ENCODE data around the gene FBH1. TPM values are rescaled to one million over a fixed set of nuclear protein-coding genes. Genes with fewer than 3 reads are reported as not detected.
A peak's percentile ranks its signal among the peaks of the same experiment; 100 is the strongest.
"Not testable (repeated sequence)": the region's sequence is repeated elsewhere in the genome, so short reads cannot be mapped to it uniquely, and the experiment has no call there.

FBH1 gene
- total and polyA plus RNA-seq, 9 donors = 46.4 to 80.3 (median 74.7) TPM

GRCh38 chr10:5961405-5962100 is 71.5 kb downstream of the FBH1 start:
- Histone ChIP-seq H3K27me3 (no peaks in the 10 kb centered on the region), H3K4me1 (ENCODE audit: insufficient read depth) (no peaks in the 10 kb centered on the region), H3K4me3 (no peak overlapping the region), H3K9me3 (no peaks in the 10 kb centered on the region), H3K27ac (no peak overlapping the region), H3K36me3 (no peaks in the 10 kb centered on the region)
- WGBS, 3 donors = 84 to 88% (median 86%) methylated on average over 29 of the region's 29 CpGs
- intact Hi-C loops (cut with DNase I) = no loop called here
- peak in 3 of 5 donors; percentile 4 to 32 (median 15) for DNase-seq
- no peak for TF ChIP-seq EP300 (IDR thresholded peaks at IDR 0.05)

GRCh38 chr10:5962358-5962940 is 72.4 kb downstream of the FBH1 start:
- H3K36me3 ChIP-seq; H3K9me3 ChIP-seq; H3K27ac ChIP-seq; H3K4me1 ChIP-seq (ENCODE audit: insufficient read depth); intact Hi-C loops (cut with DNase I); H3K27me3 ChIP-seq; H3K4me3 ChIP-seq: not testable (repeated sequence)
- peak in 3 of 5 donors; percentile 3 to 23 (median 11) for DNase-seq
- 95 to 97% (median 96%) methylated on average over 10 of the region's 10 CpGs for WGBS, 3 donors

DNA sequence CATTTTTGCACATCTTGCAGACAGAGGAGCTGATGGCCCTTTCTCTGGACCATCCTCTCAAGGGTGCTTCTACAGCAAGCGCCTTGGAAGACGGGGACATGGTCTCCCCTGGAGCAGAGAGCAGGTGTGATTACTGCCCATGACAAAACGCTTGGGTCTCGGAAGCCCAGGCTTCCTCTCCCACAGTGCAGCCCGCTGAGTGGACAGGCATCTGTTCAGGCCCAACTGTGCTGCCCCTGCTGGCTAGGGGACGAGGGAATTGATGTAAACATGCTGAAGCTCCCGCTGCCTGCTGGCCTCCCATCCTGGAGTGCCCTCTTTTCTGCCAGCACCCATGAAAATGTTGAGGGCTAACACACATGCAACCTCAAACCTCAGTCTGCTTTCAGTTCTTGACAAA is 73.0 kb downstream of the FBH1 start:
- Histone ChIP-seq H3K9me3 (no peaks in the 10 kb centered on the region), H3K27ac (no peak overlapping the region), H3K4me1 (ENCODE audit: insufficient read depth) (no peaks in the 10 kb centered on the region), H3K36me3 (no peaks in the 10 kb centered on the region), H3K27me3 (no peaks in the 10 kb centered on the region), H3K4me3 (no peak overlapping the region)
- TF ChIP-seq POLR2A (IDR thresholded peaks at IDR 0.05) (no peak), CTCF (IDR thresholded peaks at IDR 0.05) (no peak), EP300 (IDR thresholded peaks at IDR 0.05) (no peak)
- 91 to 94% (median 92%) methylated on average over 7 of the region's 7 CpGs for WGBS, 3 donors
- DNase-seq = peak in 2 of 5 donors; percentile 7 to 8
- intact Hi-C loops (cut with DNase I) = no loop called here

- intact Hi-C loops (cut with DNase I) = no loop called here
- H3K4me3 ChIP-seq = no peak overlapping the region
- no peaks in the 10 kb centered on the region for H3K36me3 ChIP-seq
- WGBS, 3 donors = 81 to 85% (median 85%) methylated on average over 10 of the region's 10 CpGs
- no peaks in the 10 kb centered on the region for H3K27me3 ChIP-seq
- H3K27ac ChIP-seq = no peak overlapping the region
- no peaks in the 10 kb centered on the region for H3K4me1 ChIP-seq (ENCODE audit: insufficient read depth)
- peak in 3 of 5 donors; percentile 3 to 7 (median 6) for DNase-seq
- TF ChIP-seq CTCF (IDR thresholded peaks at IDR 0.05) (no peak), EP300 (IDR thresholded peaks at IDR 0.05) (no peak), POLR2A (IDR thresholded peaks at IDR 0.05) (no peak)
- H3K9me3 ChIP-seq = no peaks in the 10 kb centered on the region
Observed at GRCh38 chr10:5963591-5963990, 73.5 kb downstream of the FBH1 start.

DNA sequence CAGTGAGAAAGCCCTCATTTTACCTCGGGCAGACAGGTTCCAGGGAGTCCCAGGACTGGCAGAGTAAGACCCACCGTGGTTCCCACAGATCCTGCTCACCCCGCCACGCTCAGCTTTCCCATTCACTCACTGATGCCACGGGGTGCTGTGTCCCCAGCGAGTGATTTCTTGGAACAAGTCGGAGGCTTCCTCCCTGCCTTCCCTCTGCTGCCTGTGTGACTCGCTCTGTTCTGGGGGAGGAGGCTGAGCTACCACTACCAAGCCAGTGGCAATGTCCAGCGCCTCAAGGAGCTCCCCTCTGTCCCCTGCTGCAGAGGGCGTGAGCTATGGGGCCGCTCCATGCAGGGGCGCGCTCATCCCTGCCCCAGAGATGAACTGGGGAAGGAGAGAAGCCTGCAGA is 74.7 kb downstream of the FBH1 start:
- Histone ChIP-seq H3K4me3 (no peak overlapping the region), H3K27me3 (no peaks in the 10 kb centered on the region), H3K36me3 (no peaks in the 10 kb centered on the region), H3K9me3 (no peaks in the 10 kb centered on the region), H3K4me1 (ENCODE audit: insufficient read depth) (no peaks in the 10 kb centered on the region), H3K27ac (no peak overlapping the region)
- intact Hi-C loops (cut with DNase I) = no loop called here
- WGBS, 3 donors = 89 to 93% (median 90%) methylated on average over 13 of the region's 13 CpGs
- peak in 3 of 5 donors; percentile 4 to 13 (median 8) for DNase-seq
- TF ChIP-seq POLR2A (IDR thresholded peaks at IDR 0.05) = no peak
- TF ChIP-seq CTCF (IDR thresholded peaks at IDR 0.05) = no peak
